Testis (tissue), 3 donors: ENCODE measurements around the gene DNASE1L1. TPM values are rescaled to one million over a fixed set of nuclear protein-coding genes. Genes with fewer than 3 reads are reported as not detected.

Experiments
- DNase-seq: peaks from one replicate; pipeline ENCODE4 v3.0.0-alpha.2; 2019
- H3K27ac ChIP-seq, 2 donors: fragments of 200-600 bp; sonication (generic); one replicate each; pipeline ENCODE4 v1.5.1; 2019
- H3K27me3 ChIP-seq: fragments of 200-600 bp; sonication (generic); one replicate; pipeline ENCODE4 v1.5.1; 2019
- H3K36me3 ChIP-seq: fragments of 200-600 bp; sonication (generic); one replicate; pipeline ENCODE4 v1.5.1; 2017; ENCODE audit warnings: low read depth; ENCODE audit errors: missing control alignments
- H3K4me1 ChIP-seq: fragments of 200-600 bp; sonication (generic); one replicate; pipeline ENCODE4 v1.5.1; 2019
- H3K4me3 ChIP-seq, 2 donors: fragments of 200-600 bp; sonication (generic); one replicate each; pipeline ENCODE4 v1.5.1; 2017 to 2019
- H3K9me3 ChIP-seq: fragments of 200-600 bp; sonication (generic); one replicate; pipeline ENCODE4 v1.5.1; 2017
- POLR2A ChIP-seq: fragments of 450-650 bp; IDR thresholded peaks from one replicate; pipeline ENCODE4 v1.6.1; 2017; ENCODE audit warnings: antibody characterized with exemption, mild to moderate bottlenecking, moderate library complexity
- WGBS, 2 donors: methylation state at CpG; one replicate each; pipeline ENCODE4 v1.1.5; 2018; 5-methylcytosine and 5-hydroxymethylcytosine counted together
- intact Hi-C: fragments of 100-400 bp; cut with DNase I; formaldehyde crosslinking; loops from one replicate; pipeline ENCODE4 v1.15.1; 2023; ENCODE audit warnings: low total_unique reads
- polyA plus RNA-seq: library from polyadenylated mRNA; stranded (reverse); fragments of 350-450 nt; fragmentation: Illumina TruSeq; extraction: RNeasy Lipid Tissue Mini Kit (QIAGEN cat#74804); gene quantifications from one replicate; pipeline ENCODE4 v1.2.3, GENCODE V29; 2014; ENCODE audit warnings: low read depth, low replicate concordance; ENCODE audit not compliant: insufficient read depth
- total RNA-seq, 2 donors: library from RNA; depleted of rRNA; stranded (reverse); fragments of >200 nt; gene quantifications; one replicate each; pipeline ENCODE4 v1.2.3, GENCODE V29; 2016
- TF ChIP-seq, protein P1 (sequence below), 3 experiments: fragments of 450-650 bp in 2 of 3; fragments of 200-600 bp in 1 of 3; sonication (generic) in 1 of 3; IDR thresholded peaks; one replicate each; pipeline ENCODE4 v1.5.1; 2016 to 2019; ENCODE audit warnings: antibody characterized with exemption in 3 of 3, mild to moderate bottlenecking in 2 of 3, moderate library complexity in 1 of 3

Gene DNASE1L1
- total and polyA plus RNA-seq, 3 donors from 2014 or later = 18.5 to 42.2 (median 36.5) TPM

DNA sequence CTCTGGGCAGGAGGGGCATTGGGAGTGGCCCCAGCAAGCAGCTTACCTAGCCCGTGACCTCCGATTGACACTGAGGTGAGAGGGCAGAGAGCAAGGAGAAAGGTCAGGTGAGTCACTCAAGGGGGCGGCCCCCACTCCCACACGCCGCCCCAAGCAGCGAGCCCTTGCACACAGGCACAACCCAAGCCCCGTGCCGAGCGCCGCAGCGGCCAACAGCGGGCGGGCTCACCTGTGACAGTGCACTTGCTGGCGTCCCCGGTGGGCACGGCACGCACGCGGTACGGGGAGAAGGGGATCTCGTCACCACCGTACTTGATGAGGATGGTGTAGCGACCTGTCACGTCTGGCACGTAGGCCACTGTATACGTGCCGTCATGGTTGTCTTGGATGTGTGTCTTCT is 51.8 kb downstream of the DNASE1L1 start:
- intact Hi-C loops = no loop called here
- DNase-seq = no peak
- no peaks in the 10 kb centered on the region for H3K27me3 ChIP-seq
- no peaks in the 10 kb centered on the region for H3K4me1 ChIP-seq
- no peak overlapping the region for H3K27ac ChIP-seq
- no peaks in the 10 kb centered on the region for H3K9me3 ChIP-seq
- 88% methylated on average over 21 of the region's 27 CpGs; no CpG with 5 or more reads in 1 of the 2 donors for WGBS, 2 donors
- H3K4me3 ChIP-seq = no peak overlapping the region
- TF ChIP-seq, protein P1, sequence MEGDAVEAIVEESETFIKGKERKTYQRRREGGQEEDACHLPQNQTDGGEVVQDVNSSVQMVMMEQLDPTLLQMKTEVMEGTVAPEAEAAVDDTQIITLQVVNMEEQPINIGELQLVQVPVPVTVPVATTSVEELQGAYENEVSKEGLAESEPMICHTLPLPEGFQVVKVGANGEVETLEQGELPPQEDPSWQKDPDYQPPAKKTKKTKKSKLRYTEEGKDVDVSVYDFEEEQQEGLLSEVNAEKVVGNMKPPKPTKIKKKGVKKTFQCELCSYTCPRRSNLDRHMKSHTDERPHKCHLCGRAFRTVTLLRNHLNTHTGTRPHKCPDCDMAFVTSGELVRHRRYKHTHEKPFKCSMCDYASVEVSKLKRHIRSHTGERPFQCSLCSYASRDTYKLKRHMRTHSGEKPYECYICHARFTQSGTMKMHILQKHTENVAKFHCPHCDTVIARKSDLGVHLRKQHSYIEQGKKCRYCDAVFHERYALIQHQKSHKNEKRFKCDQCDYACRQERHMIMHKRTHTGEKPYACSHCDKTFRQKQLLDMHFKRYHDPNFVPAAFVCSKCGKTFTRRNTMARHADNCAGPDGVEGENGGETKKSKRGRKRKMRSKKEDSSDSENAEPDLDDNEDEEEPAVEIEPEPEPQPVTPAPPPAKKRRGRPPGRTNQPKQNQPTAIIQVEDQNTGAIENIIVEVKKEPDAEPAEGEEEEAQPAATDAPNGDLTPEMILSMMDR (IDR thresholded peaks at IDR 0.05) = no peak
- TF ChIP-seq POLR2A = no peak
- no peaks in the 10 kb centered on the region for H3K36me3 ChIP-seq

DNA sequence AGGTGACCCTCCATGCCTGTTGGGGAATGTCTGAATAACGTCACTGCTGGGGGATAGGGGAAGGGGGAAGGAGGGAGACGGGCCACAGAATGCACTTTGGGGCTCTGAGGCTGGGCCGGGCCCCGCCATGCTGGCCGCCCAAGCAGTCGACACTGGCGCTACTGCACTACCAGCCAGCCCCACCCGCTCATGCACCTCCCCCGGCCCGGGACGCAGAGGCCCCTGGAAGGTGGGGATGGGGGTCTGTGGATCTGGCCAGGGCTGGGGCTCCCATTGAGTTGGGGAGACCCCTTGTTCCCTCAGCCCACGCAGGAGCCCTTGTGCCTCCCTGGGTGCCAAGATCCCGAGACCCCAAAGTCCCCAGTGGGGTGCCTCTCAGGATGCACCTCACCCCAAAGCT is 52.5 kb downstream of the DNASE1L1 start:
- no peaks in the 10 kb centered on the region for H3K4me1 ChIP-seq
- TF ChIP-seq, protein P1 (IDR thresholded peaks at IDR 0.05) = no peak
- no peak for TF ChIP-seq POLR2A
- no peak for DNase-seq
- no peaks in the 10 kb centered on the region for H3K9me3 ChIP-seq
- no peaks in the 10 kb centered on the region for H3K36me3 ChIP-seq
- WGBS, 2 donors = 78% methylated on average over 11 of the region's 13 CpGs; no CpG with 5 or more reads in 1 of the 2 donors
- no peak overlapping the region for H3K4me3 ChIP-seq
- H3K27me3 ChIP-seq = no peaks in the 10 kb centered on the region
- intact Hi-C loops = no loop called here
- no peak overlapping the region for H3K27ac ChIP-seq

DNA sequence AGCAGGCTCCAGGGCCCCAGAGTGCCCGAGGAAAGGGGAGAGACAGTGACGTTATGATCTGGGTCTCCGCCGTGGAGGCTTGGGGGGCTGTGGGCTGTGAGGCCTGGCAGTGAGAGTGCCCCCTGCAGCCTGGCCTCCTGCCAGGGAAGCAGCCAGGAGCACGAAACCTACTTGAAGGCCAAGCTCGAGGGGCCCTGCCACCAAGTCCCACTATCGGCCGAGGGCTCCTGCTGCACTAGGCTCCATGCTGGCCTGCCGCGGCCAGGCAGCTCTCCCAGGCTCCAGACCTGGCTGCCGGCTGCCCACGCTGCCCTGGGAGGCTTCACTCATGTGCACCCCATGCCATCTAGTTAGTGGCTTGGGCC is 53.3 kb downstream of the DNASE1L1 start:
- Histone ChIP-seq H3K36me3 (no peaks in the 10 kb centered on the region), H3K27ac (no peak overlapping the region), H3K9me3 (no peaks in the 10 kb centered on the region), H3K4me3 (no peak overlapping the region), H3K4me1 (no peaks in the 10 kb centered on the region), H3K27me3 (no peaks in the 10 kb centered on the region)
- intact Hi-C loops = no loop called here
- no peak for DNase-seq
- whole genome bisulfite sequencing, 2 donors = 74% methylated on average over 6 of the region's 12 CpGs; no CpG with 5 or more reads in 1 of the 2 donors
- no peak for TF ChIP-seq POLR2A
- TF ChIP-seq, protein P1 (IDR thresholded peaks at IDR 0.05) = no peak

DNA sequence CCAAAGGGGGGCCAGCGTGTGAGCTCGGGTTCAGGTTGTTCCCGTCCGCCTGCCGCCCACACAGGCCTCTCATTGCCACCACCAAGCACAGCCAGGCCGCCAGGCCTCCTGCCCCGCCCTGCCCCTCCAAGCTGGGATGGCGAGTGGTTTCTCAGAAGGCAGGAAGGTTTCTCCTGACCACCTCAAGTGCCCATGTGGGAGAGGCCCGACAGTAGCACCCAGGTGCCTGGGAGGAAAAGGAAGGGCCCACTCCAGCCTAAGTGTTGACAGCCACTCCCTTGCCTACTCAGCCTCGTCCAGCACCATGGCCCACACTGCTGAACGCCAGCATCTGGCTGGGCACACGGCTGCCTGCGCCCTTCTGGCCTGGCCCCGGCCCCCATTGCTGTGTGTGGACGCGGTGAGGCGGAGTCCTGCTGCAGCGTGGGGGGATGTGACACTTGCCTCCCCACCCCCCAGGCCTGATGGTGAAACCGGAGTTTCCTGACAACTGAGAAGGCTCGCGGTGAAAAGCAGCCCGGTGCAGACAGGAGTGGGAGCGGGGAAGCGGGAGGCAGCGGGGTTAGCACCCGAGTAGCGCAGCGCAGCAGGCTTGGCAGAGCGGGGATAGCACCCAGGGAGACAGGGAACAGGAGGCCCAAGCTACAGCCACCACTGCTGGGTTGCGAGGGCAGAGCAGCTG is 53.8 kb downstream of the DNASE1L1 start:
- Histone ChIP-seq H3K4me1 (no peaks in the 10 kb centered on the region), H3K27ac (no peak overlapping the region), H3K4me3 (no peak overlapping the region), H3K36me3 (no peaks in the 10 kb centered on the region), H3K27me3 (no peaks in the 10 kb centered on the region), H3K9me3 (no peaks in the 10 kb centered on the region)
- TF ChIP-seq, protein P1 (IDR thresholded peaks at IDR 0.05) = no peak
- no peak for TF ChIP-seq POLR2A
- 75 to 83% methylated on average over 6 to 26 of the region's 30 CpGs for WGBS, 2 donors
- intact Hi-C loops = no loop called here
- DNase-seq = no peak

DNA sequence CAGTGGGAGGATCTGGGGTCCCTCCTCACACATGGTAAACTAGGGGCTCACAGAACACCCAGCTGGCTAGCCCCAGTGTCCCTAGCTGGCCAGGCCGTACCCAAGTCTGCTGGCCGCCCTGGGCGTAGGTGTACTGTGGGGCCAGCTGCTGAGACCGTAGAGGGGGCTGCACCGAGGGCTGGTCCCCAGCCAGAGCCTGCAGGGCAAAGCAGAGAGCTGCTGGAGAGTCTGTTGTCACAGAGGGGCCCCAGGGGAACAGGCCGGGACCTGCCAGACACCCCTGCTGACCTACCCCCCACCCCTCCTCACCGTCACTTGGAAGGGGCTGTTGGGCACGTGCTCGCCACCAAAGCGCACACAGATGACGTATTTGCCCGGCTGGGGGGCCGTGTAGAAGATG is 54.5 kb downstream of the DNASE1L1 start:
- no peak for DNase-seq
- H3K4me3 ChIP-seq = no peak overlapping the region
- H3K36me3 ChIP-seq = no peaks in the 10 kb centered on the region
- no peaks in the 10 kb centered on the region for H3K9me3 ChIP-seq
- TF ChIP-seq POLR2A = no peak
- TF ChIP-seq, protein P1 (IDR thresholded peaks at IDR 0.05) = no peak
- H3K27me3 ChIP-seq = no peaks in the 10 kb centered on the region
- H3K4me1 ChIP-seq = no peaks in the 10 kb centered on the region
- WGBS, 2 donors = 91% methylated on average over 9 of the region's 13 CpGs; no CpG with 5 or more reads in 1 of the 2 donors
- no peak overlapping the region for H3K27ac ChIP-seq
- intact Hi-C loops = no loop called here
